Nephron (organoid): ENCODE results near the gene NRCAM.

ENCODE experiments used
- H3K27ac Mint-ChIP-seq, 3 experiments: 2 replicates each; pipeline ENCODE4 v1.8.0; 2020; ENCODE audit warnings: mixed read lengths in 3 of 3, mild to moderate bottlenecking in 2 of 3, moderate library complexity in 1 of 3
- H3K27me3 Mint-ChIP-seq: 2 replicates; pipeline ENCODE4 v1.8.0; 2021; ENCODE audit warnings: low read depth, mild to moderate bottlenecking, moderate library complexity, mixed read lengths
- H3K36me3 Mint-ChIP-seq: 2 replicates; pipeline ENCODE4 v1.8.0; 2020; ENCODE audit warnings: low read depth, mixed read lengths
- H3K4me1 Mint-ChIP-seq: 2 replicates; pipeline ENCODE4 v1.8.0; 2020; ENCODE audit warnings: mixed read lengths
- H3K4me3 Mint-ChIP-seq, 3 experiments: 2 replicates each; pipeline ENCODE4 v1.8.0; 2020; ENCODE audit warnings: mild to moderate bottlenecking in 3 of 3, mixed read lengths in 3 of 3, moderate library complexity in 2 of 3
- H3K9me3 Mint-ChIP-seq: 2 replicates; pipeline ENCODE4 v1.8.0; 2020; ENCODE audit warnings: mixed read lengths
- CTCF ChIP-seq, 3 experiments: fragments of 200-600 bp; sonication (generic); IDR thresholded peaks; one replicate each; pipeline ENCODE4 v1.5.0; 2021; ENCODE audit warnings: antibody characterized with exemption in 3 of 3; ENCODE audit not compliant: unreplicated experiment in 3 of 3

The NRCAM gene

GRCh38 chr7:108120196-108120595, 336.0 kb downstream of the NRCAM start:
- Mint-ChIP-seq H3K27ac (no peak overlapping the region), H3K4me3 (no peak overlapping the region)

GRCh38 chr7:108118959-108119358, 337.3 kb downstream of the NRCAM start:
- H3K27ac Mint-ChIP-seq = no peak overlapping the region
- H3K4me3 Mint-ChIP-seq = no peak overlapping the region
- TF ChIP-seq CTCF (IDR thresholded peaks at IDR 0.05; ENCODE audit: unreplicated experiment in 3 of 3) = no peak
- no peaks in the 10 kb centered on the region for H3K36me3 Mint-ChIP-seq
- H3K27me3 Mint-ChIP-seq = peaks cover 4% of the 10 kb centered on the region
- no peaks in the 10 kb centered on the region for H3K4me1 Mint-ChIP-seq
- H3K9me3 Mint-ChIP-seq = no peaks in the 10 kb centered on the region

More at GRCh38 chr7:108120196-108120595, 336.0 kb downstream of the NRCAM start:
- no peaks in the 10 kb centered on the region for H3K9me3 Mint-ChIP-seq
- H3K36me3 Mint-ChIP-seq = no peaks in the 10 kb centered on the region
- H3K4me1 Mint-ChIP-seq = no peaks in the 10 kb centered on the region
- H3K27me3 Mint-ChIP-seq = peaks cover 4% of the 10 kb centered on the region
- no peak for TF ChIP-seq CTCF (IDR thresholded peaks at IDR 0.05; ENCODE audit: unreplicated experiment in 3 of 3)

GRCh38 chr7:108114117-108114841, 342.0 kb downstream of the NRCAM start:
- Mint-ChIP-seq H3K36me3 (no peaks in the 10 kb centered on the region), H3K4me1 (no peaks in the 10 kb centered on the region), H3K4me3 (no peak overlapping the region), H3K27ac (no peak overlapping the region), H3K9me3 (no peaks in the 10 kb centered on the region), H3K27me3 (peaks cover 4% of the 10 kb centered on the region)
- peak in 2 of 3 experiments; percentile 28 to 44 for TF ChIP-seq CTCF (IDR thresholded peaks at IDR 0.05; ENCODE audit: unreplicated experiment in 3 of 3)

GRCh38 chr7:108112683-108113082, 343.6 kb downstream of the NRCAM start:
- no peak for TF ChIP-seq CTCF (IDR thresholded peaks at IDR 0.05; ENCODE audit: unreplicated experiment in 3 of 3)
- no peaks in the 10 kb centered on the region for H3K36me3 Mint-ChIP-seq

GRCh38 chr7:108109221-108109908, 346.9 kb downstream of the NRCAM start:
- H3K9me3 Mint-ChIP-seq = no peaks in the 10 kb centered on the region
- TF ChIP-seq CTCF (IDR thresholded peaks at IDR 0.05; ENCODE audit: unreplicated experiment in 3 of 3) = peak; percentile 18 to 37 (median 28)
- H3K4me3 Mint-ChIP-seq = no peak overlapping the region
- peak overlapping the region in 2 of 3 experiments; percentile 39 to 73 for H3K27ac Mint-ChIP-seq
- H3K36me3 Mint-ChIP-seq = no peaks in the 10 kb centered on the region
- no peaks in the 10 kb centered on the region for H3K27me3 Mint-ChIP-seq
- H3K4me1 Mint-ChIP-seq = no peaks in the 10 kb centered on the region

More at GRCh38 chr7:108112683-108113082, 343.6 kb downstream of the NRCAM start:
- H3K27me3 Mint-ChIP-seq = no peaks in the 10 kb centered on the region
- H3K9me3 Mint-ChIP-seq = no peaks in the 10 kb centered on the region
- H3K27ac Mint-ChIP-seq = no peak overlapping the region
- H3K4me3 Mint-ChIP-seq = no peak overlapping the region
- no peaks in the 10 kb centered on the region for H3K4me1 Mint-ChIP-seq
